Osteoblast (primary cell): ENCODE measurements around the gene C9orf40. TPM values are rescaled to one million over a fixed set of nuclear protein-coding genes. Genes with fewer than 3 reads are reported as not detected.
A peak's percentile ranks its signal among the peaks of the same experiment; 100 is the strongest.

Experiments
- DNase-seq: peaks from one replicate; pipeline ENCODE4 v3.0.0; 2011; ENCODE audit warnings: low spot score, mixed read lengths; ENCODE audit not compliant: insufficient read length; ENCODE audit errors: missing footprints
- H2AFZ ChIP-seq: 2 replicates; pipeline ENCODE4 v1.6.0; 2011; ENCODE audit warnings: mild to moderate bottlenecking, low read length
- H3K27ac ChIP-seq: 2 replicates; pipeline ENCODE4 v1.5.1; 2011; ENCODE audit warnings: mild to moderate bottlenecking, low read depth, low read length, moderate library complexity
- H3K27me3 ChIP-seq: 2 replicates; pipeline ENCODE4 v1.6.0; 2012; ENCODE audit warnings: mild to moderate bottlenecking, control low read depth, inconsistent platforms, low read length, moderate library complexity; ENCODE audit not compliant: insufficient read depth
- H3K36me3 ChIP-seq: 2 replicates; pipeline ENCODE4 v1.5.1; 2011; ENCODE audit warnings: mild to moderate bottlenecking, low read length, control low read depth, moderate library complexity; ENCODE audit not compliant: insufficient read depth
- H3K4me1 ChIP-seq: 2 replicates; pipeline ENCODE4 v1.5.1; 2011; ENCODE audit warnings: mild to moderate bottlenecking, low read length, control low read depth, moderate library complexity; ENCODE audit not compliant: insufficient read depth
- H3K4me2 ChIP-seq: 2 replicates; pipeline ENCODE4 v1.6.0; 2011; ENCODE audit warnings: mild to moderate bottlenecking, low read length; ENCODE audit not compliant: insufficient read depth
- H3K4me3 ChIP-seq: fragments of 200-600 bp; sonication (generic); 3 replicates; pipeline ENCODE4 v1.5.1; 2012; ENCODE audit warnings: mild to moderate bottlenecking, low read length, inconsistent platforms; ENCODE audit not compliant: insufficient read depth
- H3K79me2 ChIP-seq: 2 replicates; pipeline ENCODE4 v1.6.0; 2012; ENCODE audit warnings: mild to moderate bottlenecking, low read length, control low read depth, inconsistent platforms; ENCODE audit not compliant: insufficient read depth
- H3K9me3 ChIP-seq: 2 replicates; pipeline ENCODE4 v1.5.1; 2011; ENCODE audit warnings: low read depth, low read length, control low read depth
- H4K20me1 ChIP-seq: 2 replicates; pipeline ENCODE4 v1.6.0; 2012; ENCODE audit warnings: mild to moderate bottlenecking, low read length, control low read depth; ENCODE audit not compliant: insufficient read depth
- CTCF ChIP-seq: IDR thresholded peaks from 2 replicates; pipeline ENCODE4 v1.5.1; 2011; ENCODE audit warnings: mild to moderate bottlenecking, low read depth, low read length, moderate library complexity; ENCODE audit errors: extremely low read depth
- total RNA-seq: library from RNA; depleted of rRNA; stranded (reverse); fragments of >200 nt; gene quantifications from 2 replicates; pipeline ENCODE4 v1.2.3, GENCODE V29; 2012

C9orf40 gene
- total RNA-seq, 1 donor = 2.9 TPM

- peaks cover 3% of the 10 kb centered on the region for H4K20me1 ChIP-seq
- H3K9me3 ChIP-seq = no peaks in the 10 kb centered on the region
- H3K36me3 ChIP-seq = no peaks in the 10 kb centered on the region
- peak overlapping the region; percentile 97 for H3K4me3 ChIP-seq
- H2AFZ ChIP-seq = peak overlapping the region; percentile 100
- H3K27ac ChIP-seq = peak overlapping the region; percentile 86
- H3K79me2 ChIP-seq = peaks cover 15% of the 10 kb centered on the region
- peak overlapping the region; percentile 95 for H3K4me2 ChIP-seq
- no peak for TF ChIP-seq CTCF
- DNase-seq = no peak
- H3K4me1 ChIP-seq = peaks cover 6% of the 10 kb centered on the region
- H3K27me3 ChIP-seq = no peaks in the 10 kb centered on the region
Measured at GRCh38 chr9:74951107-74951720, 1.5 kb downstream of the C9orf40 start.

GRCh38 chr9:74949859-74950855, 2.6 kb downstream of the C9orf40 start:
- Histone ChIP-seq H3K27me3 (no peaks in the 10 kb centered on the region), H3K36me3 (no peaks in the 10 kb centered on the region), H3K27ac (no peak overlapping the region), H3K4me3 (no peak overlapping the region), H3K9me3 (no peaks in the 10 kb centered on the region), H3K79me2 (peaks cover 15% of the 10 kb centered on the region), H3K4me2 (no peak overlapping the region), H3K4me1 (peaks cover 6% of the 10 kb centered on the region), H4K20me1 (peaks cover 3% of the 10 kb centered on the region), H2AFZ (no peak overlapping the region)
- no peak for TF ChIP-seq CTCF
- no peak for DNase-seq

GRCh38 chr9:74948937-74949336, 3.8 kb downstream of the C9orf40 start:
- Histone ChIP-seq H3K9me3 (no peaks in the 10 kb centered on the region), H3K4me2 (no peak overlapping the region), H3K27ac (no peak overlapping the region), H3K4me1 (peaks cover 6% of the 10 kb centered on the region), H3K4me3 (no peak overlapping the region), H3K79me2 (peaks cover 15% of the 10 kb centered on the region), H3K36me3 (no peaks in the 10 kb centered on the region), H2AFZ (no peak overlapping the region), H4K20me1 (peaks cover 3% of the 10 kb centered on the region), H3K27me3 (no peaks in the 10 kb centered on the region)
- no peak for DNase-seq
- no peak for TF ChIP-seq CTCF

GRCh38 chr9:74946686-74947085, 6.0 kb downstream of the C9orf40 start:
- no peak for DNase-seq
- Histone ChIP-seq H3K4me1 (peaks cover 6% of the 10 kb centered on the region), H3K4me3 (no peak overlapping the region), H3K27ac (no peak overlapping the region), H3K4me2 (no peak overlapping the region), H4K20me1 (peaks cover 3% of the 10 kb centered on the region), H3K36me3 (no peaks in the 10 kb centered on the region), H3K9me3 (no peaks in the 10 kb centered on the region), H3K27me3 (no peaks in the 10 kb centered on the region), H3K79me2 (peaks cover 13% of the 10 kb centered on the region), H2AFZ (no peak overlapping the region)
- no peak for TF ChIP-seq CTCF
